K562 (cell line): ENCODE results near the gene RIT2. TPM values are rescaled to one million over a fixed set of nuclear protein-coding genes. Genes with fewer than 3 reads are reported as not detected.

ENCODE experiments used
- ATAC-seq: fragments of 200-7000 bp; cut with Tn5 transposase; 3 replicates; pipeline ENCODE4 v1.9.1; 2020; ENCODE audit warnings: moderate library complexity
- BruUV-seq: library from RNA; stranded (reverse); fragments of 400-500 nt; replicated peaks from 2 replicates; lab custom pipeline; 2021; lab: Mats Ljungman, UMichigan
- CTCF ChIA-PET: fragments of 300-600 bp; formaldehyde crosslinking; extraction: SDS; loops from one replicate; lab custom pipeline; 2021; ENCODE audit warnings: low intra/inter-chr PET ratio; lab: Yijun Ruan, JAX
- POLR2A ChIA-PET: fragments of 300-600, 350-650 bp; sonication (Branson Sonifier 250); formaldehyde crosslinking; extraction: SDS; loops from one replicate; lab custom pipeline; 2021; ENCODE audit warnings: antibody characterized with exemption, inconsistent platforms; lab: Yijun Ruan, JAX
- DNase-seq, 4 experiments: peaks; one replicate each; pipeline versions ENCODE4 v3.0.0 to v3.0.0-alpha.2; 2011 to 2018; ENCODE audit warnings: low spot score in 3 of 4, mixed read lengths in 3 of 4; ENCODE audit errors: extremely low read depth in 1 of 4
- FAIRE-seq: peaks from 2 replicates; lab custom pipeline; 2011; peaks lifted over from hg19 to GRCh38; lab: Jason Lieb, UNC
- H2AFZ ChIP-seq: 2 replicates; pipeline ENCODE4 v1.6.0; 2011; ENCODE audit warnings: low read depth, low read length, control low read depth, inconsistent platforms
- H3K27ac ChIP-seq: fragments of 200-600 bp; 3 replicates; pipeline ENCODE4 v1.8.0; 2011; ENCODE audit warnings: low read depth, mild to moderate bottlenecking, control low read depth, inconsistent platforms, low read length, moderate library complexity, mixed read lengths; ENCODE audit errors: extremely low read depth
- H3K27me3 ChIP-seq, 2 experiments: fragments of 300-600 bp in 1 of 2; 2 replicates in 1 of 2; 3 replicates in 1 of 2; pipeline versions ENCODE4 v1.6.0 to v1.8.0; 2011; ENCODE audit warnings: inconsistent platforms in 2 of 2, low read length in 2 of 2, mild to moderate bottlenecking in 1 of 2, mixed read lengths in 1 of 2, moderate library complexity in 1 of 2; ENCODE audit not compliant: control insufficient read depth in 2 of 2, insufficient read depth in 2 of 2
- H3K36me3 ChIP-seq: fragments of 300-600 bp; 3 replicates; pipeline ENCODE4 v1.8.0; 2011; ENCODE audit warnings: mild to moderate bottlenecking, low read length, inconsistent platforms; ENCODE audit not compliant: control insufficient read depth, insufficient read depth
- H3K4me1 ChIP-seq, 2 experiments: fragments of 200-600 bp in 1 of 2; replicated peaks in 1 of 2; 2 replicates in 1 of 2; 3 replicates in 1 of 2; pipeline versions ENCODE4 v1.5.1 to v1.8.0; 2011; ENCODE audit warnings: inconsistent platforms in 2 of 2, low read length in 2 of 2, mild to moderate bottlenecking in 1 of 2, mixed read lengths in 1 of 2, moderate library complexity in 1 of 2; ENCODE audit not compliant: control insufficient read depth in 2 of 2, insufficient read depth in 2 of 2
- H3K4me2 ChIP-seq: 2 replicates; pipeline ENCODE4 v1.6.1; 2011; ENCODE audit warnings: low read length, control low read depth, inconsistent platforms, mixed read lengths; ENCODE audit not compliant: insufficient read depth
- H3K4me3 ChIP-seq: fragments of 200-600 bp; sonication (generic), shearing (Covaris generic); 2 replicates; pipeline ENCODE4 v1.5.1; 2016; ENCODE audit warnings: control low read depth, inconsistent platforms
- H3K79me2 ChIP-seq: fragments of 200-600 bp; 3 replicates; pipeline ENCODE4 v1.8.0; 2011; ENCODE audit warnings: low read length, inconsistent platforms; ENCODE audit not compliant: control insufficient read depth, insufficient read depth
- H3K9ac ChIP-seq, 2 experiments: 2 replicates each; pipeline versions ENCODE4 v1.6.0 to v1.6.1; 2011; ENCODE audit warnings: low read depth in 2 of 2, low read length in 2 of 2, control low read depth in 1 of 2, inconsistent platforms in 1 of 2, mild to moderate bottlenecking in 1 of 2, mixed read lengths in 1 of 2; ENCODE audit not compliant: insufficient read depth in 1 of 2
- H3K9me1 ChIP-seq: one replicate; pipeline ENCODE4 v1.6.0; 2011; ENCODE audit warnings: inconsistent platforms, mild to moderate bottlenecking, low read length, moderate library complexity; ENCODE audit not compliant: control insufficient read depth, insufficient read depth
- H3K9me3 ChIP-seq: replicated peaks from 2 replicates; pipeline ENCODE4 v1.5.1; 2011; ENCODE audit warnings: low read depth, low read length, inconsistent platforms; ENCODE audit not compliant: control insufficient read depth, insufficient read depth
- H4K20me1 ChIP-seq: replicated peaks from 2 replicates; pipeline ENCODE4 v1.6.1; 2011; ENCODE audit warnings: low read length, inconsistent platforms, mixed read lengths; ENCODE audit not compliant: control insufficient read depth, insufficient read depth
- ATF7 ChIP-seq: fragments of 450-650 bp; IDR thresholded peaks from 2 replicates; pipeline ENCODE4 v1.7.1; 2014; ENCODE audit warnings: mild to moderate bottlenecking, moderate library complexity
- CHD4 ChIP-seq: fragments of 200-600 bp; sonication (generic); IDR thresholded peaks from 3 replicates; pipeline ENCODE4 v1.6.1; 2012; ENCODE audit warnings: low read depth, mild to moderate bottlenecking, mixed read lengths, low read length, inconsistent platforms; ENCODE audit not compliant: insufficient read depth, insufficient replicate concordance, poor library complexity, severe bottlenecking
- COPS2 ChIP-seq: fragments of 450-650 bp; conservative IDR thresholded peaks from 2 replicates; pipeline ENCODE4 v1.6.1; 2016; ENCODE audit warnings: mild to moderate bottlenecking, moderate library complexity
- GABPB1 ChIP-seq: sonication (generic); formaldehyde crosslinking; IDR thresholded peaks from 2 replicates; pipeline ENCODE4 v1.8.0; 2022; ENCODE audit warnings: mild to moderate bottlenecking, missing genetic modification reagents
- GABPB2 ChIP-seq: fragments of 250-450 bp; sonication (Bioruptor Pico); conservative IDR thresholded peaks from 2 replicates; pipeline ENCODE4 v1.5.1; 2021; ENCODE audit warnings: mild to moderate bottlenecking
- HNRNPH1 ChIP-seq: fragments of 200-400 bp; formaldehyde crosslinking; optimal IDR thresholded peaks from 2 replicates; pipeline ENCODE3; 2017; ENCODE audit warnings: low read depth, mild to moderate bottlenecking, low read length, moderate library complexity
- IRF9 ChIP-seq: fragments of 450-650 bp; IDR thresholded peaks from 2 replicates; pipeline ENCODE4 v1.6.1; 2016; ENCODE audit warnings: missing biosample characterization, missing genetic modification characterization
- NR3C1 ChIP-seq: sonication (generic); formaldehyde crosslinking; IDR thresholded peaks from 2 replicates; pipeline ENCODE4 v1.8.1; 2022; ENCODE audit warnings: missing genetic modification reagents
- RHOXF2B ChIP-seq: fragments of 250-450 bp; sonication (Bioruptor Pico); conservative IDR thresholded peaks from 2 replicates; pipeline ENCODE4 v1.5.1; 2021
- SPI1 ChIP-seq: IDR thresholded peaks from 2 replicates; pipeline ENCODE4 v1.6.1; 2011; ENCODE audit warnings: low read depth, low read length, control low read depth, borderline replicate concordance
- ZKSCAN8 ChIP-seq: fragments of 200-800 bp; sonication (Bioruptor generic); IDR thresholded peaks from 2 replicates; pipeline ENCODE4 v1.6.1; 2016; ENCODE audit warnings: missing genetic modification characterization, missing compliant biosample characterization
- ZNF12 ChIP-seq: sonication (generic); formaldehyde crosslinking; IDR thresholded peaks from 2 replicates; pipeline ENCODE4 v1.4.0; 2020; ENCODE audit warnings: mild to moderate bottlenecking, missing genetic modification reagents
- ZNF175 ChIP-seq: fragments of 200-800 bp; sonication (Bioruptor generic); IDR thresholded peaks from 2 replicates; pipeline ENCODE4 v1.6.1; 2016; ENCODE audit warnings: low read depth, mild to moderate bottlenecking, missing genetic modification characterization, missing compliant biosample characterization
- ZNF384 ChIP-seq: IDR thresholded peaks from 2 replicates; pipeline ENCODE4 v1.6.1; 2012; ENCODE audit warnings: low read depth, low read length, improper control_type of control experiment
- WGBS: fragments of 100-300 bp; shearing (Covaris generic); methylation state at CpG from one replicate; pipeline ENCODE4 v1.1.6; 2016; ENCODE audit warnings: low coverage, mixed read lengths; ENCODE audit not compliant: insufficient coverage; ENCODE audit errors: missing lambda C conversion rate; 5-methylcytosine and 5-hydroxymethylcytosine counted together
- in situ Hi-C: fragments of 300-500 bp; cut with MboI; formaldehyde crosslinking; loops from 4 replicates; pipeline ENCODE4 v1.15.0; 2018; ENCODE audit warnings: inconsistent platforms, mixed read lengths
- intact Hi-C: fragments of 100-400 bp; cut with micrococcal nuclease; formaldehyde crosslinking; loops from 2 replicates; pipeline ENCODE4 v1.14.2; 2022
- polyA plus RNA-seq, 8 experiments: library from polyadenylated mRNA; depleted of rRNA in 4 of 8; stranded (reverse) in 5 of 8; unstranded in 3 of 8; fragments of >200 nt; fragmentation: Nextera tagmentation in 2 of 8; fragmentation: Illumina TruSeq in 1 of 8; extraction: Ambion mirVana in 2 of 8; extraction: Trizol in 1 of 8; gene quantifications; 2 replicates each; pipeline versions ENCODE4 v1.2.1 to v1.2.3, GENCODE V29; 2011 to 2014; ENCODE audit warnings: inconsistent platforms in 1 of 8, missing spikeins in 1 of 8
- total RNA-seq, 7 experiments: library from RNA; depleted of rRNA in 6 of 7; stranded (reverse); fragments of >200 nt in 6 of 7; fragmentation: Illumina TruSeq in 2 of 7; extraction: Trizol in 2 of 7; gene quantifications; 2 replicates each; pipeline versions ENCODE4 v1.2.1 to v1.2.3, GENCODE V29; 2011 to 2021; ENCODE audit warnings: low replicate concordance in 1 of 7

Gene RIT2
- total and polyA plus RNA-seq, 9 of the 15 experiments (the other 6 are each of a cell fraction or from before 2014, with no cell fraction given): not detected

- Histone ChIP-seq H3K27ac (no peak overlapping the region), H3K27me3 (no peaks in the 10 kb centered on the region), H3K79me2 (no peaks in the 10 kb centered on the region), H3K4me1 (no peaks in the 10 kb centered on the region), H2AFZ (no peak overlapping the region), H3K9me1 (no peaks in the 10 kb centered on the region), H4K20me1 (no peaks in the 10 kb centered on the region), H3K36me3 (no peaks in the 10 kb centered on the region), H3K4me2 (no peak overlapping the region), H3K9me3 (no peaks in the 10 kb centered on the region), H3K9ac (no peak overlapping the region), H3K4me3 (no peak overlapping the region)
- ATAC-seq: no peak
- ChIA-PET POLR2A (no interaction called here), CTCF (no interaction called here)
- no peak for FAIRE-seq
- no peak for DNase-seq
- intact Hi-C loops (no loop called here), in situ Hi-C loops (no loop called here)
- TF ChIP-seq ZKSCAN8 (CRISPR knock-in tag) (no peak), GABPB2 (CRISPR knock-in tag) (no peak), ZNF175 (CRISPR knock-in tag) (no peak), IRF9 (tag) (no peak), GABPB1 (CRISPR knock-in tag) (no peak), ZNF384 (no peak), COPS2 (no peak), ATF7 (no peak), RHOXF2B (CRISPR knock-in tag) (no peak), ZNF12 (no peak), HNRNPH1 (no peak), SPI1 (no peak), NR3C1 (no peak), CHD4 (no peak)
- no TSS peak for BruUV-seq
- 0% methylated on average over 2 of the region's 2 CpGs for WGBS
These were observed 174.5 kb downstream of the RIT2 start for GRCh38 chr18:42941021-42941420.
